Stomach smooth muscle (tissue), 2 donors: ENCODE data around the gene ARRDC3.
"Not testable (repeated sequence)": the region's sequence is repeated elsewhere in the genome, so short reads cannot be mapped to it uniquely, and the experiment has no call there.

Experiments used
- H3K27ac ChIP-seq: one replicate; pipeline ENCODE4 v1.7.0; 2013; ENCODE audit warnings: mild to moderate bottlenecking, low read length, inconsistent platforms
- H3K27me3 ChIP-seq, 2 donors: one replicate each; pipeline ENCODE4 v1.7.0; 2013; ENCODE audit warnings: low read length in 2 of 2; ENCODE audit not compliant: insufficient read depth in 2 of 2, control insufficient read depth in 1 of 2
- H3K36me3 ChIP-seq, 2 donors: one replicate each; pipeline ENCODE4 v1.7.0; 2013; ENCODE audit warnings: low read length in 2 of 2; ENCODE audit not compliant: control insufficient read depth in 2 of 2, insufficient read depth in 2 of 2
- H3K4me1 ChIP-seq: one replicate; pipeline ENCODE4 v1.7.0; 2013; ENCODE audit warnings: low read length; ENCODE audit not compliant: control insufficient read depth, insufficient read depth
- H3K4me3 ChIP-seq, 2 donors: one replicate each; pipeline ENCODE4 v1.7.0; 2013; ENCODE audit warnings: low read length in 2 of 2
- H3K9ac ChIP-seq, 2 donors: one replicate each; pipeline ENCODE4 v1.7.0; 2013; ENCODE audit warnings: low read length in 2 of 2, mild to moderate bottlenecking in 1 of 2
- H3K9me3 ChIP-seq, 2 donors: one replicate each; pipeline ENCODE4 v1.7.0; 2013; ENCODE audit warnings: low read length in 2 of 2; ENCODE audit not compliant: control insufficient read depth in 2 of 2
- donor health status: healthy.
- donor health status: Pancreatic carcinoma.

The ARRDC3 gene

GRCh38 chr5:91409304-91409703 lies 26.2 kb upstream of the ARRDC3 start:
- no peak overlapping the region for H3K27ac ChIP-seq
- H3K9ac ChIP-seq, result no peak overlapping the region
- no peaks in the 10 kb centered on the region for H3K27me3 ChIP-seq
- H3K4me3 ChIP-seq, result no peak overlapping the region
- no peaks in the 10 kb centered on the region for H3K4me1 ChIP-seq
- H3K9me3 ChIP-seq, result no peaks in the 10 kb centered on the region
- H3K36me3 ChIP-seq, result no peaks in the 10 kb centered on the region

GRCh38 chr5:91408710-91409109 lies 25.6 kb upstream of the ARRDC3 start:
- no peaks in the 10 kb centered on the region for H3K4me1 ChIP-seq
- no peak overlapping the region for H3K4me3 ChIP-seq
- no peaks in the 10 kb centered on the region for H3K36me3 ChIP-seq
- H3K27ac ChIP-seq, result no peak overlapping the region
- no peaks in the 10 kb centered on the region for H3K27me3 ChIP-seq
- no peaks in the 10 kb centered on the region for H3K9me3 ChIP-seq
- no peak overlapping the region for H3K9ac ChIP-seq

GRCh38 chr5:91407204-91407603 lies 24.1 kb upstream of the ARRDC3 start:
- Histone ChIP-seq H3K4me3 (no peak overlapping the region), H3K36me3 (no peaks in the 10 kb centered on the region), H3K27me3 (no peaks in the 10 kb centered on the region), H3K9ac (no peak overlapping the region), H3K4me1 (no peaks in the 10 kb centered on the region), H3K27ac (no peak overlapping the region), H3K9me3 (no peaks in the 10 kb centered on the region)

GRCh38 chr5:91403438-91403837 lies 20.3 kb upstream of the ARRDC3 start:
- H3K27ac ChIP-seq, result no peak overlapping the region
- no peak overlapping the region for H3K9ac ChIP-seq
- no peaks in the 10 kb centered on the region for H3K27me3 ChIP-seq
- H3K4me1 ChIP-seq, result no peaks in the 10 kb centered on the region
- H3K9me3 ChIP-seq, result no peaks in the 10 kb centered on the region
- no peaks in the 10 kb centered on the region for H3K36me3 ChIP-seq
- no peak overlapping the region for H3K4me3 ChIP-seq

- H3K9me3 ChIP-seq, result no peaks in the 10 kb centered on the region
- no peaks in the 10 kb centered on the region for H3K4me1 ChIP-seq
Measured at GRCh38 chr5:91401175-91401574, 18.1 kb upstream of the ARRDC3 start.

GRCh38 chr5:91397791-91398190 lies 14.7 kb upstream of the ARRDC3 start:
- Histone ChIP-seq H3K27me3 (no peaks in the 10 kb centered on the region), H3K36me3 (no peaks in the 10 kb centered on the region), H3K9ac (no peak overlapping the region), H3K4me3 (no peak overlapping the region), H3K4me1 (no peaks in the 10 kb centered on the region), H3K9me3 (no peaks in the 10 kb centered on the region), H3K27ac (no peak overlapping the region)

More at GRCh38 chr5:91401175-91401574, 18.1 kb upstream of the ARRDC3 start:
- Histone ChIP-seq H3K27me3 (no peaks in the 10 kb centered on the region), H3K9ac (no peak overlapping the region), H3K27ac (no peak overlapping the region), H3K36me3 (no peaks in the 10 kb centered on the region), H3K4me3 (no peak overlapping the region)

GRCh38 chr5:91390268-91390667 lies 7.2 kb upstream of the ARRDC3 start:
- no peaks in the 10 kb centered on the region for H3K27me3 ChIP-seq
- no peaks in the 10 kb centered on the region for H3K4me1 ChIP-seq
- no peak overlapping the region for H3K9ac ChIP-seq
- H3K27ac ChIP-seq, result no peak overlapping the region
- no peak overlapping the region for H3K4me3 ChIP-seq
- H3K9me3 ChIP-seq, result no peaks in the 10 kb centered on the region
- no peaks in the 10 kb centered on the region for H3K36me3 ChIP-seq

GRCh38 chr5:91389555-91389954 lies 6.4 kb upstream of the ARRDC3 start:
- H3K27me3 ChIP-seq, H3K9me3 ChIP-seq, H3K4me3 ChIP-seq, H3K36me3 ChIP-seq, H3K4me1 ChIP-seq, H3K27ac ChIP-seq, H3K9ac ChIP-seq: not testable (repeated sequence)

GRCh38 chr5:91388362-91388761 lies 5.2 kb upstream of the ARRDC3 start:
- Histone ChIP-seq H3K36me3 (no peaks in the 10 kb centered on the region), H3K27me3 (no peaks in the 10 kb centered on the region), H3K27ac (no peak overlapping the region), H3K4me3 (no peak overlapping the region), H3K9me3 (no peaks in the 10 kb centered on the region), H3K9ac (no peak overlapping the region), H3K4me1 (no peaks in the 10 kb centered on the region)

GRCh38 chr5:91386120-91386519 lies 3.0 kb upstream of the ARRDC3 start:
- Histone ChIP-seq H3K27ac (no peak overlapping the region), H3K4me1 (no peaks in the 10 kb centered on the region), H3K27me3 (no peaks in the 10 kb centered on the region), H3K9me3 (no peaks in the 10 kb centered on the region), H3K36me3 (no peaks in the 10 kb centered on the region), H3K4me3 (no peak overlapping the region), H3K9ac (no peak overlapping the region)

- H3K27ac ChIP-seq, result not testable (repeated sequence)
Measured at GRCh38 chr5:91385596-91385995, 2.5 kb upstream of the ARRDC3 start.

More at GRCh38 chr5:91385596-91385995, 2.5 kb upstream of the ARRDC3 start:
- not testable (repeated sequence) for H3K4me3 ChIP-seq, H3K9me3 ChIP-seq, H3K36me3 ChIP-seq, H3K4me1 ChIP-seq, H3K9ac ChIP-seq, H3K27me3 ChIP-seq
